ENCODE measurements around the gene ZNF550.
A peak's percentile ranks its signal among the peaks of the same experiment; 100 is the strongest.
"Not testable (repeated sequence)": the region's sequence is repeated elsewhere in the genome, so short reads cannot be mapped to it uniquely, and the experiment has no call there.

ZNF550 gene

GRCh38 chr19:57527136-57527881, 32.4 kb downstream of the ZNF550 start, which contains the start of gene ZNF549:
TSS of gene ZNF549 (plus strand) at chr19:57527356. CDS start at chr19:57527574, 218 bp downstream.
- DNase-seq (ENCODE audit: low read depth) = peak; percentile 82

GRCh38 chr19:57518021-57518420, 41.6 kb downstream of the ZNF550 start:
- not testable (repeated sequence) for DNase-seq (ENCODE audit: low read depth)

GRCh38 chr19:57515255-57515654, 44.4 kb downstream of the ZNF550 start:
- DNase-seq (ENCODE audit: low read depth) = no peak

- DNase-seq (ENCODE audit: low read depth) = no peak
These were observed 46.8 kb downstream of the ZNF550 start for GRCh38 chr19:57512845-57513244.

GRCh38 chr19:57511484-57511883, 48.2 kb downstream of the ZNF550 start:
- no peak for DNase-seq (ENCODE audit: low read depth)

GRCh38 chr19:57506163-57506562, 53.5 kb downstream of the ZNF550 start:
- no peak for DNase-seq (ENCODE audit: low read depth)

- DNase-seq (ENCODE audit: low read depth) = not testable (repeated sequence)
These were observed 59.3 kb downstream of the ZNF550 start for GRCh38 chr19:57500400-57500799.

GRCh38 chr19:57499680-57500395, 59.8 kb downstream of the ZNF550 start, which contains the start of gene ZNF773:
TSS of gene ZNF773 (plus strand) at chr19:57499938. CDS start at chr19:57500081, 143 bp downstream.
- peak; percentile 94 for DNase-seq (ENCODE audit: low read depth)

- DNase-seq (ENCODE audit: low read depth) = not testable (repeated sequence)
These were observed 60.4 kb downstream of the ZNF550 start for GRCh38 chr19:57499332-57499679.

GRCh38 chr19:57488299-57488644, 71.4 kb downstream of the ZNF550 start:
- DNase-seq (ENCODE audit: low read depth) = not testable (repeated sequence)

- DNase-seq (ENCODE audit: low read depth) = peak; percentile 79
These were observed 72.0 kb downstream of the ZNF550 start, which contains the start of gene ZNF419 for GRCh38 chr19:57487477-57488298. TSS of gene ZNF419 (plus strand) at chr19:57487750. CDS start at chr19:57487951, 201 bp downstream.
